Spleen (tissue), 11 donors: Measurements from ENCODE around the gene VAV1. TPM values are rescaled to one million over a fixed set of nuclear protein-coding genes. Genes with fewer than 3 reads are reported as not detected.

Experiments
- DNase-seq: peaks from one replicate; pipeline ENCODE4 v3.0.0-alpha.2; 2020
- H3K27ac ChIP-seq, 8 donors: fragments of 200-600 bp; sonication (generic) in 7 of 8; 1 replicate in 4 of 8; 2 replicates in 4 of 8; pipeline versions ENCODE4 v1.5.0 to v1.8.0; 2016 to 2021; ENCODE audit warnings: inconsistent platforms in 4 of 8, mild to moderate bottlenecking in 4 of 8, moderate library complexity in 1 of 8
- H3K27me3 ChIP-seq, 7 donors: fragments of 200-600 bp; sonication (generic) in 6 of 7; replicated peaks in 1 of 7; 1 replicate in 4 of 7; 2 replicates in 3 of 7; pipeline versions ENCODE4 v1.5.0 to v1.8.0; 2016 to 2021; ENCODE audit warnings: inconsistent platforms in 3 of 7, mild to moderate bottlenecking in 1 of 7
- H3K36me3 ChIP-seq, 6 donors: fragments of 200-600 bp; sonication (generic) in 5 of 6; 1 replicate in 4 of 6; 2 replicates in 2 of 6; pipeline versions ENCODE4 v1.5.0 to v1.8.0; 2016 to 2021; ENCODE audit warnings: inconsistent platforms in 2 of 6
- H3K4me1 ChIP-seq, 6 donors: fragments of 200-600 bp; sonication (generic) in 5 of 6; 1 replicate in 3 of 6; 2 replicates in 3 of 6; pipeline versions ENCODE4 v1.5.0 to v1.8.0; 2016 to 2021; ENCODE audit warnings: inconsistent platforms in 3 of 6
- H3K4me3 ChIP-seq, 8 donors: fragments of 200-600 bp; sonication (generic) in 7 of 8; 1 replicate in 4 of 8; 2 replicates in 4 of 8; pipeline versions ENCODE4 v1.5.0 to v1.8.0; 2016 to 2021; ENCODE audit warnings: inconsistent platforms in 4 of 8, mild to moderate bottlenecking in 4 of 8, moderate library complexity in 2 of 8
- H3K9me3 ChIP-seq, 8 donors: fragments of 200-600 bp; sonication (generic) in 7 of 8; 1 replicate in 4 of 8; 2 replicates in 4 of 8; pipeline versions ENCODE4 v1.5.0 to v1.8.0; 2016 to 2021; ENCODE audit warnings: inconsistent platforms in 4 of 8
- CTCF ChIP-seq, 11 experiments: fragments of 200-600 bp in 7 of 11; fragments of 450-650 bp in 4 of 11; sonication (generic) in 4 of 11; IDR thresholded peaks in 8 of 11; conservative IDR thresholded peaks in 3 of 11; 1 replicate in 7 of 11; 2 replicates in 4 of 11; pipeline versions ENCODE4 v1.4.0 to v1.8.0; 2016 to 2021; ENCODE audit warnings: antibody characterized with exemption in 11 of 11, inconsistent platforms in 4 of 11, mild to moderate bottlenecking in 1 of 11
- POLR2A ChIP-seq, 3 donors: fragments of 450-650 bp; IDR thresholded peaks; one replicate each; pipeline ENCODE4 v1.5.1; 2017; ENCODE audit warnings: antibody characterized with exemption in 3 of 3, mild to moderate bottlenecking in 1 of 3
- POLR2AphosphoS5 ChIP-seq, 3 donors: sonication (generic); formaldehyde crosslinking; IDR thresholded peaks; one replicate each; pipeline ENCODE4 v1.5.1; 2017; ENCODE audit warnings: antibody characterized with exemption in 3 of 3
- WGBS, 5 donors: extraction: QIAGEN DNeasy Blood & Tissue Kit in 3 of 5; methylation state at CpG; one replicate each; pipeline versions ENCODE4 v1.1.5 to v1.1.7; 2013 to 2018; 5-methylcytosine and 5-hydroxymethylcytosine counted together
- intact Hi-C: fragments of 100-400 bp; cut with DNase I; formaldehyde crosslinking; loops from one replicate; pipeline ENCODE4 v1.15.0; 2023; ENCODE audit warnings: low total_unique reads
- polyA plus RNA-seq, 3 donors: library from polyadenylated mRNA; stranded (reverse); fragments of 200-250 nt; gene quantifications; one replicate each; pipeline ENCODE4 v1.2.1, GENCODE V29; 2013
- total RNA-seq, 7 donors: library from RNA; depleted of rRNA in 3 of 7; stranded (reverse); fragments of >200 nt in 3 of 7; fragmentation: NEBNext Ultra II Directional in 4 of 7; extraction: Animal tissue kit (Norgen Biotek cat#: 25700) in 4 of 7; gene quantifications; one replicate each; pipeline versions ENCODE4 v1.1.0 to v1.2.1, GENCODE V29; 2016 to 2021
- donor health status: healthy with polysubstance abuse.
- donor health status: DM: no; HTN: no; CAD: no; lungs with moderate emphysema.
- donor health status: DM: no; HTN: no; CAD: no.
- donor health status: Bipolar disorder and iron deficiency.
- donor health status: healthy.
- donor health status: DM: no; HTN: no; CAD: no.
- donor health status: DM: yes; HTN: yes; CAD: no.

VAV1 gene
- total and polyA plus RNA-seq, 10 donors, result 34.8 to 151 (median 83.1) TPM

- 54 to 80% (median 58%) methylated on average over 1 of the region's 1 CpG for WGBS, 5 donors
- DNase-seq, result no peak
- H3K4me3 ChIP-seq, result no peak overlapping the region
- peaks cover 0 to 4% (median 0%) of the 10 kb centered on the region in 7 donors for H3K27me3 ChIP-seq
- TF ChIP-seq POLR2A (IDR thresholded peaks at IDR 0.05) (no peak), CTCF (IDR thresholded peaks at IDR 0.05 in 8 of 11, conservative IDR thresholded peaks at IDR 0.05 in 3 of 11) (no peak)
- H3K27ac ChIP-seq, result peak overlapping the region in 2 of 8 donors; percentile 44 to 49
- intact Hi-C loops, result no loop called here
- peaks cover 0 to 18% (median 3%) of the 10 kb centered on the region in 6 donors for H3K4me1 ChIP-seq
- peaks cover 0 to 100% (median 84%) of the 10 kb centered on the region in 6 donors for H3K36me3 ChIP-seq
- no peaks in the 10 kb centered on the region for H3K9me3 ChIP-seq
These were observed 59.9 kb downstream of the VAV1 start for GRCh38 chr19:6832412-6832811.

GRCh38 chr19:6833166-6833790 lies 60.8 kb downstream of the VAV1 start:
- H3K27ac ChIP-seq, result no peak overlapping the region
- intact Hi-C loops, result no loop called here
- TF ChIP-seq CTCF (IDR thresholded peaks at IDR 0.05 in 8 of 11, conservative IDR thresholded peaks at IDR 0.05 in 3 of 11), result no peak
- no peak for TF ChIP-seq POLR2AphosphoS5 (IDR thresholded peaks at IDR 0.05)
- no peak for TF ChIP-seq POLR2A (IDR thresholded peaks at IDR 0.05)
- no peaks in the 10 kb centered on the region for H3K9me3 ChIP-seq
- peaks cover 0 to 3% (median 0%) of the 10 kb centered on the region in 7 donors for H3K27me3 ChIP-seq
- 84 to 92% (median 90%) methylated on average over 16 of the region's 16 CpGs for WGBS, 5 donors
- peaks cover 0 to 100% (median 79%) of the 10 kb centered on the region in 6 donors for H3K36me3 ChIP-seq
- no peak for DNase-seq
- H3K4me1 ChIP-seq, result peaks cover 0 to 18% (median 3%) of the 10 kb centered on the region in 6 donors
- no peak overlapping the region for H3K4me3 ChIP-seq

- Histone ChIP-seq H3K27me3 (no peaks in the 10 kb centered on the region), H3K36me3 (peaks cover 0 to 100% (median 70%) of the 10 kb centered on the region in 6 donors), H3K4me1 (peaks cover 0 to 18% (median 3%) of the 10 kb centered on the region in 6 donors), H3K9me3 (no peaks in the 10 kb centered on the region), H3K4me3 (no peak overlapping the region), H3K27ac (no peak overlapping the region)
- 95 to 98% (median 96%) methylated on average over 2 of the region's 2 CpGs for WGBS, 5 donors
- intact Hi-C loops, result no loop called here
- no peak for DNase-seq
- no peak for TF ChIP-seq CTCF (IDR thresholded peaks at IDR 0.05 in 8 of 11, conservative IDR thresholded peaks at IDR 0.05 in 3 of 11)
- no peak for TF ChIP-seq POLR2A (IDR thresholded peaks at IDR 0.05)
- TF ChIP-seq POLR2AphosphoS5 (IDR thresholded peaks at IDR 0.05), result no peak
These were observed 61.9 kb downstream of the VAV1 start for GRCh38 chr19:6834433-6834832.

GRCh38 chr19:6835501-6835900 lies 63.0 kb downstream of the VAV1 start:
- no peak for DNase-seq
- intact Hi-C loops, result no loop called here
- no peak overlapping the region for H3K27ac ChIP-seq
- no peak overlapping the region for H3K4me3 ChIP-seq
- TF ChIP-seq POLR2AphosphoS5 (IDR thresholded peaks at IDR 0.05) (no peak), POLR2A (IDR thresholded peaks at IDR 0.05) (no peak), CTCF (IDR thresholded peaks at IDR 0.05 in 8 of 11, conservative IDR thresholded peaks at IDR 0.05 in 3 of 11) (no peak)
- H3K27me3 ChIP-seq, result no peaks in the 10 kb centered on the region
- WGBS, 5 donors, result 95 to 99% (median 97%) methylated on average over 3 of the region's 3 CpGs
- peaks cover 0 to 16% (median 3%) of the 10 kb centered on the region in 6 donors for H3K4me1 ChIP-seq
- H3K36me3 ChIP-seq, result peaks cover 0 to 100% (median 65%) of the 10 kb centered on the region in 6 donors
- H3K9me3 ChIP-seq, result no peaks in the 10 kb centered on the region
